Choroid plexus epithelial cell (primary cell): ENCODE data around the gene KIAA1958.

Experiments
- DNase-seq: peaks from one replicate; pipeline ENCODE4 v3.0.0-alpha.2; 2010; ENCODE audit warnings: low read depth
- H3K4me3 ChIP-seq: 2 replicates; pipeline ENCODE4 v1.5.1; 2011; ENCODE audit warnings: low read depth, mild to moderate bottlenecking, control low read depth, low read length, moderate library complexity
- CTCF ChIP-seq: conservative IDR thresholded peaks from 2 replicates; pipeline ENCODE4 v1.5.1; 2011; ENCODE audit warnings: low read depth, mild to moderate bottlenecking, control low read depth, inconsistent platforms, low read length, moderate library complexity

The KIAA1958 gene

DNA sequence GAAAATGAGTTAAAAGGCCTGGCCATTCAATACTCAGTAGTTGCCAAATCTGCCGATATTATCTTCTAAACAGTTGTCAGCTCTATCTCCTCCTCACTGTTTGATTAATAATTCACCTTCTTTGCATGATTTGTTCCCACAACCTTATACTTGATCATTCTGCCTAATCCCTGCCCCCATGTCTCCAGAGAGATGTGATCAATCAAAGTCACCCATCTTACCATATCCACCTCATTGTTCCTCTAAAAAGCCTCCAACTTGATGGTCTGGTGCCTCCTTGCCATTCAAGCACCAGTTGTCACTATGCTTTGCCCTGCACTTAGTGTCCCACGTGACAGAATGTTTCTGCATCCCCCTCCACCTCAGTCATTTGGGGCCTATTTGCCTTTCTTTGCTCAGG is 41.3 kb downstream of the KIAA1958 start:
- no peak for TF ChIP-seq CTCF
- no peak for DNase-seq
- H3K4me3 ChIP-seq = no peak overlapping the region

DNA sequence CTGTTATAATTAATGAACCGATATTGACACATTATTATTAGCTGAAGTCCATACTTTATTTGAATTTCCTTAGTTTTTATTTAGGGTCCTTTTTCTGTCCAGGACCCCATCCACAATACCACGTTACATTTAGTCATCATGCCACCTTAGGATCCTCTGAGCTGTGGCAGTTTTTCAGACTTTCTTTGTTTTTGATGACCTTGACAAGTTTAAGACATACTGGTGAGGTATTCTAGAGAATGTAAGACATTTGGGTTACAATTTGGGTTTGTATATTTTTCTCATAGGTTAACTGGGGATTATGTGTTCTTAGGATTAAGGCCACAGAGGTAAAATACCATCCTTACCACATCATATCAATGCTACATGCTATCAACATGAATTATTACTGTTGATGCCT is 42.7 kb downstream of the KIAA1958 start:
- H3K4me3 ChIP-seq = no peak overlapping the region
- no peak for TF ChIP-seq CTCF
- DNase-seq = no peak

DNA sequence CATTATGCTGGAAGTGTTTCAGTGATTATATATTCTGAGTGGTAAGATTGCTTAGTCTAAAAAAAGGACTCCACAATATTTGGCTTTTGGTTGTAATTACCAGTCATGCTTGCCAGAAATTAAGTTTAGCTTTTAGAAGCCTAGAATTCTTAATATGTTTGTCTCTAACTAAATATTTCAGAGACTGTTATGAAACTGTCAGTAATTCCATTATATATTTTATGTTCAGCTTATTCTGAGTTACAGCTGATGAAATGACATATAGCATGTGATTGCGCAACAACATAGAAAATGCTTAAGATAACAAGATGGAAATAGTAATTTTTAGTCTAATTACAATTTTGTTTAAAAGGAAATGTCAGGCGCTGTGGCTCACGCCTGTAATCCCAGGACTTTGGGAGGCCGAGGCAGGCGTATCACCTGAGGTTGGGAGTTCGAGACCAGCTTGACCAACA is 44.2 kb downstream of the KIAA1958 start:
- H3K4me3 ChIP-seq = no peak overlapping the region
- peak; percentile 42 for DNase-seq
- TF ChIP-seq CTCF = no peak

DNA sequence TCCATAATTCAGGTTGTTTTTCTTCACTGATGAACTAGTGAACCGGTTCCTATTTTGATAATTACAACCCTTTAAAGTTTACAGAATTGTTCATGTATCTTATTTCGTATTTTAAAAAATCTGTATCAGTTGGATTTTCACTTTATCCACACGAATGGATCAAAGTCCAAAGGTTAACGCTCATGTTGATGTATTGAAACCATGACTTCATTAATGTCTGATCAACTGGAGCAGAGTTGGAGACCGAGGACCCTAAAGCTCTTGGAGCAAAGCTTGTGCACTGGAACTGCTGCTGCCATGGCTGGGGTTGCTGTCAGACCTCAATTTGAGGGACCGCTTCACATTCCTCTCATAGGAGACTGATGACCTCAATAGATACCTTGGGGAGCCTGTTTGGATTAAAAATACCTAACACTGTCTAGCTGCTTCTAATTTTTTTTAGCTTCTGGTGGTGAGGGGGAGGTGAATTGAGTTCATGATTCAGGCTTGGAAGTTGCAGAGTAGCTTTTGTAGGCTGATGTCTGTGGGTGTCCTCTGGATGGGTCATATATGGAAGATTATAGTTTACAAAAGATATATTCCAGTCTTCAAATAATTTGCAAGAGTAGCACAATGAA is 45.1 kb downstream of the KIAA1958 start:
- no peak for TF ChIP-seq CTCF
- peak; percentile 53 for DNase-seq
- H3K4me3 ChIP-seq = no peak overlapping the region

DNA sequence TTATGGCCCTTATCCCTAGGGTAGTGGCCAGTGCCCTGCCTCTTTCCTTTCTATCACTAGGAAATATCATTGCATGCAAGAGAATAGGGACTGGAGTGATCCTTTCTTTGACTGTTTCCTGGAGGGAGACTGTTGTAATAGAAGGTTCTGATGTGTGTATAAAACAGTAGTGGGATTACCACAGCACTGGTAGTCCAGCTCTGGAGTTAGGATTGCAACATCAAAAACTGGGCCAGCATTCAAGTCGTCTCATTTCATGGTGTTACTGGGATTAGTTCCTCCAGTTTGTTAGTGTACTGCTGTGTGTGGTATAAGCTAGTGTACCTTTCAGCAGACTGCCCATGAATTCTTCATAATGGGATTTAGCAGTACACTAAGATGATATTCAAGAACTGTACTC is 45.8 kb downstream of the KIAA1958 start:
- no peak overlapping the region for H3K4me3 ChIP-seq
- no peak for TF ChIP-seq CTCF
- DNase-seq = peak; percentile 92

GRCh38 chr9:112533660-112534059 is 47.0 kb downstream of the KIAA1958 start:
- TF ChIP-seq CTCF = no peak
- H3K4me3 ChIP-seq = no peak overlapping the region
- no peak for DNase-seq

GRCh38 chr9:112535301-112535700 is 48.7 kb downstream of the KIAA1958 start:
- H3K4me3 ChIP-seq = no peak overlapping the region
- DNase-seq = peak; percentile 67
- TF ChIP-seq CTCF = no peak
